HS-27A (cell line): ENCODE results near the gene ARHGAP30.
A peak's percentile ranks its signal among the peaks of the same experiment; 100 is the strongest.
"Not testable (repeated sequence)": the region's sequence is repeated elsewhere in the genome, so short reads cannot be mapped to it uniquely, and the experiment has no call there.

Experiments
- DNase-seq: peaks from one replicate; pipeline ENCODE4 v3.0.0-alpha.2; 2012; ENCODE audit warnings: low read depth, missing footprints

The ARHGAP30 gene, protein sequence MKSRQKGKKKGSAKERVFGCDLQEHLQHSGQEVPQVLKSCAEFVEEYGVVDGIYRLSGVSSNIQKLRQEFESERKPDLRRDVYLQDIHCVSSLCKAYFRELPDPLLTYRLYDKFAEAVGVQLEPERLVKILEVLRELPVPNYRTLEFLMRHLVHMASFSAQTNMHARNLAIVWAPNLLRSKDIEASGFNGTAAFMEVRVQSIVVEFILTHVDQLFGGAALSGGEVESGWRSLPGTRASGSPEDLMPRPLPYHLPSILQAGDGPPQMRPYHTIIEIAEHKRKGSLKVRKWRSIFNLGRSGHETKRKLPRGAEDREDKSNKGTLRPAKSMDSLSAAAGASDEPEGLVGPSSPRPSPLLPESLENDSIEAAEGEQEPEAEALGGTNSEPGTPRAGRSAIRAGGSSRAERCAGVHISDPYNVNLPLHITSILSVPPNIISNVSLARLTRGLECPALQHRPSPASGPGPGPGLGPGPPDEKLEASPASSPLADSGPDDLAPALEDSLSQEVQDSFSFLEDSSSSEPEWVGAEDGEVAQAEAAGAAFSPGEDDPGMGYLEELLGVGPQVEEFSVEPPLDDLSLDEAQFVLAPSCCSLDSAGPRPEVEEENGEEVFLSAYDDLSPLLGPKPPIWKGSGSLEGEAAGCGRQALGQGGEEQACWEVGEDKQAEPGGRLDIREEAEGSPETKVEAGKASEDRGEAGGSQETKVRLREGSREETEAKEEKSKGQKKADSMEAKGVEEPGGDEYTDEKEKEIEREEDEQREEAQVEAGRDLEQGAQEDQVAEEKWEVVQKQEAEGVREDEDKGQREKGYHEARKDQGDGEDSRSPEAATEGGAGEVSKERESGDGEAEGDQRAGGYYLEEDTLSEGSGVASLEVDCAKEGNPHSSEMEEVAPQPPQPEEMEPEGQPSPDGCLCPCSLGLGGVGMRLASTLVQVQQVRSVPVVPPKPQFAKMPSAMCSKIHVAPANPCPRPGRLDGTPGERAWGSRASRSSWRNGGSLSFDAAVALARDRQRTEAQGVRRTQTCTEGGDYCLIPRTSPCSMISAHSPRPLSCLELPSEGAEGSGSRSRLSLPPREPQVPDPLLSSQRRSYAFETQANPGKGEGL

GRCh38 chr1:161069731-161070270 is at the start of gene ARHGAP30:
ARHGAP30 (minus strand) TSS chr1:161069891; CDS start chr1:161069624, 267 bp downstream.
- no peak for DNase-seq

DNA sequence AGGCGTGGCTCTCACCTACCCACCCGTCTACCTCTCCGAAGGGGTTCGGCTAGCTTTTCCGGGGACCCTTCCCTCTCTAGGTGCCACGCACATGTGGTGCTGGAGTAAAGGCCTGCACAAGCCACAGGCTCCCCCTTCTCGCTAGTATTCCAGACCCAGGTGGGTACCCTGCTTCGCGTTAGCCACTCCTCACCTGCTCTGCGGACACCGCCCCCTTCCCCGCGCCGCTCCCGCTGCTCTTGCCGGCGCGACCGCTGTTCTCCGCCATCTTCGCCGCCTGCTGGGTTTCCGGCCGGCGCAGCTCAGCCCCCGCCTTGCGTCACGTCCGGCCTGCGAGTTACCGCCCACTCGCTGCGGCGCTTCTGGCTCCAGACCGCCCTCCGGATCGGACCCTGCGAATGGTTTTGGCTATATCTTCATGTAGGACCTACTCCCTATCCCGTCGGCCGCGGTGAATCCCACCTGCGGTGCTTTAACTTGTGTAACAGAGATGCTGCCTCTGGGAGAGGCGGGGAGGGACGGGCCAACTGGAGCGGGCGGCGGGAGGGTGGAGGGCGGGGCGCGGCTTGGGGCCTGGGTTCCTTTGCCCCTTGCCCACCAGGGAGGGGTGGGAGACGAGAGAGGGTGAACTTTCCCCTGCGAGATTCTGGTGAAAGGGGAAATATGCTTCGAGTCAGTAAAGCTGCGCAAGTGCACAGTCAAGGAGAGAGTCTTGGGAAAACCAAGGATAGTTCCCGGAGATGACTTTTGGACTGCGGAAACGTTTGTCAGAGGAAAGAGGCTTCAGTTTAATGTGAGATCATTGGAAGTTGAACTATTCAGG is 48.3 kb upstream of the ARHGAP30 start, which contains the start of the genes NIT1 and PFDN2:
TSS of gene NIT1 (plus strand) at position 347 of the 823 bp plus-strand sequence. CDS start at position 419, 72 bp downstream.
TSS of gene PFDN2 (minus strand) at position 279 of the 823 bp plus-strand sequence. CDS start at position 268, 11 bp downstream.
- peak; percentile 48 for DNase-seq

- DNase-seq = not testable (repeated sequence)
Observed at GRCh38 chr1:161115961-161116360, 46.3 kb upstream of the ARHGAP30 start.

DNA sequence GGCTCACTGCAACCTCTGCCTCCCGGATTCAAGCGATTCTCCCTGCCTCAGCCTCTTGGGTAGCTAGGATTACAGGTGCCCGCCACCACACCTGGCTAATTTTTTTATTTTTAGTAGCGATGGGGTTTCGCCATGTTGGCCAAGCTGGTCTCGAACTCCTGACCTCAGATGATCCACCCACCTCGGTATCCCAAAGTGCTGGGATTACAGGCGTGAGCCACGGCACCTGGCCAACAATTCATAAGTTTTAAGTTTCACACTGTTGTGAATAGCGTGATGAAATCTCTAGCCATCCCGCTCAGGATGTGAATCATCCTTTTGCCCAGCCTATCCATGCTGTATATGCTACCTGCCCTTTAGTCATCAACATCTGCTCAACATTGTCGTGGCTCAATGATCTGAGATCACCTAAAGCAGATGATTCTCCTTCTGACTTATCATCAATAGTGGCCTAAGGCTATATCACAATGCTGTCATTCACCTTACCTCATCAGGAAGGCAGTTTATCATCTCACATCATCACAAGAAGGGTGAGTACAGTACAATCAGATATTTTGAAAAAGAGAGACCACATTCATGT is 45.5 kb upstream of the ARHGAP30 start:
- peak; percentile 65 for DNase-seq

DNA sequence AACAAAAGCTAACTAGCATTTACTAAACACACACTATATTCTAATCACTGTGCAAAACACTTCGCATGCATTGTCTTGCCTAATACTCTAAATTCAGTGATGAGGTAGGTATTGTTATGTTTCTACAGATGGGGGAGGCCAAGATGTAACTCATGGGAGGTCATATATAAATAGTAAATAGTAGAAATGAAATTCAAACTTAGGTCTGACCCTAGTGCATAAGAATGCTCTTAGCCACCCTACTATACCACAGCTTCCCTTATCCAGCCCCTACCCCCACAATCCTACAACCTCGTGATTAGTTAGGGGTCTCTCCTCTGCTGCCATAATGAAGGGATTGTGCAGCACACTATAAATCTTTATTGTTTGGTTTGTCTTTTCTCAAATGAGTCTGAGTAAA is 44.9 kb upstream of the ARHGAP30 start:
- no peak for DNase-seq

DNA sequence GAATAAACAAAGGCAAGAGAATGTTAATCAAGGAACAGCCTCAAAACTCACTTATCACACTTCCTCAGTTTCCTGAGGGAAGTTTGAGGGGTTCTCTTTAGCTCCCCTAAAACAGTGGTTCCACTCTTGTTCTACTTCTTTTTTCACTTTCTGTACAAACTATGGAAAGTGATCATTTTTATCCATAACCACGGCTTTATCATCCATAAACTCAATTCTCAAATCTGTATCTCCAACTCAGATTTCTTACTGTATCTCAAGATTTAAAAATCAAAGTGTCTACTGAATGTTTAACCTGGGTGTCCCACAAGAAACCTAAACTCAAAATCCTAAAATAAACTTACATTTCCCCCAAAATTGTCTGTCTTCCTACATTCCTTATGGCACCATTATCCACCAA is 44.2 kb upstream of the ARHGAP30 start:
- no peak for DNase-seq

- DNase-seq = no peak
Observed at GRCh38 chr1:161111527-161111926, 41.8 kb upstream of the ARHGAP30 start.

- DNase-seq = no peak
Observed at GRCh38 chr1:161111117-161111516, 41.4 kb upstream of the ARHGAP30 start.

DNA sequence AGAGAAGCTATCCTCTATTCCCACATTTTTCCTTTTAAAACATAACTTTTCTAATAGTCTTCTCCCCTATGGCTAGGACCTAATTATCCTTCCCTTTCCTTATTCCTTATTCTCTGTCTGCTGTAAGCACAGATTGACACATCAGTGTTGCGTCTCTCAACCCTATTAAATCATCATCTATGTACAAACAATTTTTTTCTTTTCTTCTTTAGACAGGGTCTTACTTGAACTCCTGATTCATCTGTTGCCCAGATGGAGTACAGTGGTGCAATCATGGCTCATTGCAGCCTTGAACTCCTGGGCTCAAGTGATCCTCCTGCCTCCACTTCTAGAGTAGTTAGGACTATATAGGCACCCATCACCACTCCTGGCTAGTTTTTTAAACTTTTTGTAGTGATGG is 36.7 kb upstream of the ARHGAP30 start:
- DNase-seq = no peak

- no peak for DNase-seq
Observed at GRCh38 chr1:161100556-161100955, 30.9 kb upstream of the ARHGAP30 start.

- DNase-seq = no peak
Observed at GRCh38 chr1:161099090-161099802, 29.6 kb upstream of the ARHGAP30 start.

DNA sequence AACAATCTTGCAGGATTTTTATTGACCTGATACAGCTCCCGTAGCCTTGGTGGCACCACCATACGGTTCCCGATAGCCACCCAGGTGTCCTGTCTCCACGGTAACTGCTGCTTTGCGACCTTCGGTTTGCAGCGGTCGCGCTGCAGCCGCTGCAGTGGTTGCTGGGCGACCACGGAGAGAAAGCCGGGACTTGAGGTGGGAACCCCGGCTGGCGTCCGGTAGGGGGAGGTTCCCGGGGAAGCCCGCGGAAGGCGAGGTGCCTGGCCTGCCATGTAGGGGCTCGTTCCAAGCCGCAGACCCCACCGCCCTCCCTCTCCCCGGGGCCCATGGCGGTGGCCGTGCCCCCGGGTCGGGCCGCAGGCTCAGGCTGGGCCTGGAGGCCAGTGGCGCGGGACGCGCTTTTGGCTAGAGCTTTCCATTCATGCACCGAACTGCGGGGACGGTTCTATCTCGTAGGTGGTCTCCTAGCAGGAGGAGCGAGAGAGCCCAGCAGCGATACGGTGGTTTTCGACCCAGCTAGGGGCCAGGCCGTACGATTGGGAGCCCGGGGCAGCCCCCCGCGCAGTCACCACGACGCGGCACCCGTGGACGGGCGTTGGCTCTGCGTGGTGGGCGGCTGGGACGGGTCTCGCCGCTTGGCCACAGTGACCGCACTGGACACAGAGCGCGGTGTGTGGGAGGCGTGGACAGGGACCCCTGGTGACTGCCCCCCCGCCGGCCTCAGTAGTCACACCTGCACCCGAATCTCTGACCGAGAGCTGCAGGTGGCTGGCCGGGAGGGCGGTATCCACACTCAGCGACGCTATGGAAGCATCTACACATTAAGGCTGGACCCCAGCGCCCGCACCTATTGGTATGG is 28.7 kb upstream of the ARHGAP30 start, which contains the start of gene KLHDC9:
TSS of gene KLHDC9 (plus strand) at position 152 of the 859 bp plus-strand sequence. CDS start at position 327, 175 bp downstream.
- DNase-seq = no peak

GRCh38 chr1:161096530-161096929 is 26.8 kb upstream of the ARHGAP30 start:
- DNase-seq = no peak

DNA sequence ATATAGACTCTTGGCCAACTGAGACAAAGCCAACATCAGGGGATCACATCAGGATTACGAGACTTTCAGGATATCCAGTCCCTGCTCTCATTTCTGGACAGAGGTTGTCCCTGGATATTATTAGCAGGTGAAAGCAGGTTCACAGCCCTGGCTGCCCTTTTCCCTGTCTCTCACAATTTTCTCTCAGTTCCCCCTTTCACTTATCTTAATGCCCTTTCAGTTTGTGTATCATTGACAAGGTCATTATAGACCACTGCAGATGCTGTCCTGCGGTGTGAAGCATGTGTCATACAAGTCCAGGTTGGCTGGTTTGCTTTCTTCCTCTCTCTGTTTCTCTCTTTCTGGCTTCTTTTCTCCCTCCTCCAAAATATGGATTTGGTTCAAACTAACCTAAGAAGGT is 26.3 kb upstream of the ARHGAP30 start:
- no peak for DNase-seq

GRCh38 chr1:161095230-161095629 is 25.5 kb upstream of the ARHGAP30 start:
- no peak for DNase-seq

GRCh38 chr1:161094481-161094880 is 24.8 kb upstream of the ARHGAP30 start:
- DNase-seq = no peak

- no peak for DNase-seq
Observed at GRCh38 chr1:161092621-161093028, 22.9 kb upstream of the ARHGAP30 start.

GRCh38 chr1:161091796-161092507 is 22.3 kb upstream of the ARHGAP30 start:
- no peak for DNase-seq
